WERI-Rb-1 (cell line): ENCODE data around the gene CAMTA1.

ENCODE experiments used
- DNase-seq: peaks from one replicate; pipeline ENCODE4 v3.0.0-alpha.2; 2020
- H3K27ac ChIP-seq: fragments of 250-450 bp; sonication (Bioruptor Pico); 2 replicates; pipeline ENCODE4 v1.5.1; 2020; ENCODE audit warnings: mild to moderate bottlenecking, moderate library complexity
- H3K27me3 ChIP-seq: fragments of 250-450 bp; sonication (Bioruptor Pico); 2 replicates; pipeline ENCODE4 v1.5.1; 2021; ENCODE audit warnings: mild to moderate bottlenecking, low read depth, moderate library complexity; ENCODE audit not compliant: insufficient read depth, severe bottlenecking
- H3K36me3 ChIP-seq: fragments of 250-450 bp; sonication (Bioruptor Pico); 2 replicates; pipeline ENCODE4 v1.5.1; 2020; ENCODE audit warnings: mild to moderate bottlenecking, moderate library complexity
- H3K4me3 ChIP-seq: 2 replicates; pipeline ENCODE4 v1.5.1; 2011; ENCODE audit warnings: low read depth, mild to moderate bottlenecking, control low read depth, low read length
- H3K9me3 ChIP-seq: fragments of 250-450 bp; sonication (Bioruptor Pico); 2 replicates; pipeline ENCODE4 v1.5.1; 2021; ENCODE audit warnings: mild to moderate bottlenecking, moderate library complexity; ENCODE audit not compliant: severe bottlenecking
- TF ChIP-seq, protein P1 (sequence below): IDR thresholded peaks from 2 replicates; pipeline ENCODE4 v1.5.1; 2011; ENCODE audit warnings: low read depth, mild to moderate bottlenecking, control low read depth, inconsistent platforms, low read length

CAMTA1 gene

DNA sequence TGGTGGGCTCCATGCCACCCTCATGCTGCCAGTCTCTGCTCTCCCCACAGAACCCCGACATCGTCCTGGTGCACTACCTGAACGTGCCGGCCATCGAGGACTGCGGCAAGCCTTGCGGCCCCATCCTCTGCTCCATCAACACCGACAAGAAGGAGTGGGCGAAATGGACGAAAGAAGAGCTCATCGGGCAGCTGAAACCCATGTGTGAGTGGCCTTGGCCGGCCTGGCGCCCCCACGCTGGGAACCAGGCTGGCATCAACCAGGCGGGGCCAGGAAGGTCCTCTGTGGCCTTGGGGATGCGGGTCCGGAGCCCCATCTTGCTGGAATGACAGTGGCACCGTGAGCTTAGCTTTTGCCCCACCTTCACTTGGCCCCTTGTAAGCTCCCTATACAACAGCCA is 855.1 kb downstream of the CAMTA1 start:
- TF ChIP-seq, protein P1, sequence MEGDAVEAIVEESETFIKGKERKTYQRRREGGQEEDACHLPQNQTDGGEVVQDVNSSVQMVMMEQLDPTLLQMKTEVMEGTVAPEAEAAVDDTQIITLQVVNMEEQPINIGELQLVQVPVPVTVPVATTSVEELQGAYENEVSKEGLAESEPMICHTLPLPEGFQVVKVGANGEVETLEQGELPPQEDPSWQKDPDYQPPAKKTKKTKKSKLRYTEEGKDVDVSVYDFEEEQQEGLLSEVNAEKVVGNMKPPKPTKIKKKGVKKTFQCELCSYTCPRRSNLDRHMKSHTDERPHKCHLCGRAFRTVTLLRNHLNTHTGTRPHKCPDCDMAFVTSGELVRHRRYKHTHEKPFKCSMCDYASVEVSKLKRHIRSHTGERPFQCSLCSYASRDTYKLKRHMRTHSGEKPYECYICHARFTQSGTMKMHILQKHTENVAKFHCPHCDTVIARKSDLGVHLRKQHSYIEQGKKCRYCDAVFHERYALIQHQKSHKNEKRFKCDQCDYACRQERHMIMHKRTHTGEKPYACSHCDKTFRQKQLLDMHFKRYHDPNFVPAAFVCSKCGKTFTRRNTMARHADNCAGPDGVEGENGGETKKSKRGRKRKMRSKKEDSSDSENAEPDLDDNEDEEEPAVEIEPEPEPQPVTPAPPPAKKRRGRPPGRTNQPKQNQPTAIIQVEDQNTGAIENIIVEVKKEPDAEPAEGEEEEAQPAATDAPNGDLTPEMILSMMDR, result no peak
- DNase-seq, result no peak
- Histone ChIP-seq H3K27ac (peak overlapping the region; percentile 47), H3K36me3 (no peaks in the 10 kb centered on the region), H3K27me3 (no peaks in the 10 kb centered on the region), H3K4me3 (no peak overlapping the region), H3K9me3 (peaks cover 4% of the 10 kb centered on the region)

DNA sequence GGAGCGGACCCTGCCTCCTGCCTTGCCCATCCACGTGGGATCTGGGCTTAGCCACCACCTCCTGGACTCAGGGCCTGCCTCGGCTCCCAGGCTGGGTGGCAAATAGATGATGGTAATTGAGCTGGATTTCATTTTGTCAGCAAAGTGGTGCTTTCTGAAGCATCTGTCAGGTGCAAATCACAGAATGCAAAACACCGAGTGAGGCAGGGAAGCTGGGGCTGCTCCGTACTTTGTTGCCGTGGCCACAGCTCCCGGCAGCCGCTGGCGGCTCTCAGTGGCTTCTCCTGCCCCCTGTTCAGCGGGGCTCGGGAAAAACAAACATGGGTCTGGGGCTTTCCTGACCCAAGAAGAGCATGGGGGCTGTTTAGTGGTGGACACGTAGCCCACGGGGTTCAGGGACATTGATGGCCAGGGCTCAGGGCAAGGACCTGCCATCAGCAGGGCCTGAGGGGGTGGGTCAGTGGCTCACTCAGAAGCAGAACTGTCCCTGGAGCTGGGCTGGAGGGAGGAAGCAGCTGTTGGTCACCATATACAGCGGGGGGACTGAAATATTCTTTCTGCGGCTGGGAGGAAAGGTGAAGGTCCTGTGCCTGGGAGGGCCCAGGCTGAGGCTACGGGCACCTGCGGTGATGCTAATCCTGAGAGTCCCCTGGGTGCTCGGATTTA is 855.8 kb downstream of the CAMTA1 start:
- no peak for DNase-seq
- Histone ChIP-seq H3K9me3 (peaks cover 4% of the 10 kb centered on the region), H3K27ac (peak overlapping the region; percentile 47), H3K27me3 (no peaks in the 10 kb centered on the region), H3K4me3 (no peak overlapping the region), H3K36me3 (no peaks in the 10 kb centered on the region)
- TF ChIP-seq, protein P1, result no peak

DNA sequence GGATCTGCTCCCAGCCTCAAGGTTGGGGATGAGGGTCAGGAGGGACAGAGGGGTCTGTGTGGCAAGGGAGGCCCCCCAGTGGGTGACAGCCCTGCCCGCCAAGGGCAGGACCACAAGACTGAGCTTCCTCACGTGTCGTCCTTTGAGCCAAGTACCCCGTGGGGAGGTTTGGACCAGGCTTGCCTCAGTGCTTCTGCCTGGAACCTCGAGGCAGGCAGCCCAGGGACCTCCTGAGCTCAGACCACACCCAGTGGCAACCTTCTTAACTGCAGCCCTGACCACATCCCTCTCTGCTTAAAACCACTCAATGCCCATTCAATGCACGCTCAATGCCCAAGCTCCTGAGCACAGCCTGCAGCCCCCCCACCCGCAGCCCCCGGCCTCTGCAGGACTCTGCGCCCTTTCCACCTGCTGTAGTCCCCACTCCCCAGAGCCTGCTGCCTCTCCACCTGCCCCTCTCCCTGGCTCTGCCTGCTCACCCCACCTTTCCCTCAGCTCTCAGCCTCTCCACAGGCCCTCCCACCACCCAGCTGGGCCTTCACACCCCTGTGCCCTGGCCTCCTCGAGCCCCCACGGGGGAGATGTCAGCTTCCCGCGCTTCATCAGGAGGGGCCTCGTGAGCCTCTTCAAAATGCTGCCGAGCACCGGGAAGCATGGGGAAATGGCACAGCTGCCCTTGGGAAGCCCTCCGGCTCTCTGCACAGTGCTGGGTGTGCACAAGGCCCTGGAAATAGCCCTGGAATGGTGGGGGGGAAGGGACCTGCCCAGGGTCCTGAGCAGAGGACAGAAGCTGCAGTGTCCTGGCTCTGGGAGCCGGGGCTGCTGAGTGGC is 856.5 kb downstream of the CAMTA1 start:
- peak; percentile 33 for DNase-seq
- H3K27me3 ChIP-seq, result no peaks in the 10 kb centered on the region
- H3K27ac ChIP-seq, result peak overlapping the region; percentile 55
- peaks cover 4% of the 10 kb centered on the region for H3K9me3 ChIP-seq
- no peak overlapping the region for H3K4me3 ChIP-seq
- TF ChIP-seq, protein P1, result peak; percentile 38; the same call in 1 of the 2 replicates
- H3K36me3 ChIP-seq, result no peaks in the 10 kb centered on the region

DNA sequence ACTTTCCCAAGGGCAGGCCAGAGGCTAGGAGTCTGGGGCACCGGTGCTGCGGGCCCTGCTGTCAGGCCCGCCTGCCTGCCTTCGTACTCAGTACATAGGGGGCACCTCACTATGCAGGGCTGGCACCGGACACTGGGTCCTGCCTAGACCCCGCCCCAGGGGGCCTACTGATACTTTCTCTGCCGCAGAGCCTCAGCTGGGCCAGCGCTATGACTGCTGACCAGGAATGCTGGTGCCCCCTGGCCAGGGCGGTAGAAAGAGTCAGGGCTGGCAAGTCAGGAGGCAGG is 857.1 kb downstream of the CAMTA1 start:
- H3K9me3 ChIP-seq, result peaks cover 4% of the 10 kb centered on the region
- no peak overlapping the region for H3K4me3 ChIP-seq
- H3K36me3 ChIP-seq, result no peaks in the 10 kb centered on the region
- no peaks in the 10 kb centered on the region for H3K27me3 ChIP-seq
- peak overlapping the region; percentile 55 for H3K27ac ChIP-seq
- no peak for DNase-seq
- TF ChIP-seq, protein P1, result no peak

DNA sequence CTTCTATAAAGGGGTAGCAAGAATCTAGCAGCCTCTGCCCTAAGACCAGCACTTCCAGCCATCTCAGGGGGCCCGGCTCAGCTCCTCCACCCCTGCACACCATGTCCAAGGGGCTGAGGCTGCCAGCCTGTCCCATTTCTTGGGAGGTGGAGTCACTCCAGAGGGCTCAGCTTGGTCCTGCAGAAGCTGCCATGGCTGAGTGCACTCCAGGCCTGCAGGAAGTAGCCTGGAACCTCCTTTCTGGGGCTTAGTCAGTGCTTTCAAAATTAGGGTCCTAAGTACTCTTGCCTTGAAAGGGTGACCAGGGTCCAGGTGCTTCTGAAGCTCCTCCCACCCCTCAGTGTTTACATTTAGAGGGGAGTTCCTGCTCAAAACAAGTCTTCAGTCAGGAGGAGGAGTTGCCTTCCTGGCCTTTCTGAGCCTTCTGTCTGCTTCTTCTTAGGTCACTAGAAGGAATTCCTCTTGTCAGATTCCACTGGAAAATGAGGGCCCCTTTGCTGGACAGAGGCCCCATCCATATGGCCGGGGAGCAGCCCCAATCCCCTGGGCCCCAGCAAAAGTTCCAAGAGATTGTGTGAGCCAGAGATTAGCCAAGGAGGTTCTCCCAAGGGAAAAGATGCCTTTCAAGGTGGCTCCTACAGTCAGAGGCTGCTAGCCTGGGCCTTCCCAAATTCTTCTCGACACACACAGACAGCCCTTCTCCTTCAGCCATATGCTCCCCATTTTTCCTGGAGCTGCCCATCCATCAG is 857.7 kb downstream of the CAMTA1 start:
- H3K4me3 ChIP-seq, result no peak overlapping the region
- H3K36me3 ChIP-seq, result no peaks in the 10 kb centered on the region
- H3K27ac ChIP-seq, result peak overlapping the region; percentile 55
- peaks cover 4% of the 10 kb centered on the region for H3K9me3 ChIP-seq
- no peaks in the 10 kb centered on the region for H3K27me3 ChIP-seq
- peak; percentile 37 for DNase-seq
- TF ChIP-seq, protein P1, result no peak
